HG03432 (cell line): Measurements from ENCODE around the gene OST4.
A peak's percentile ranks its signal among the peaks of the same experiment; 100 is the strongest.
"Not testable (repeated sequence)": the region's sequence is repeated elsewhere in the genome, so short reads cannot be mapped to it uniquely, and the experiment has no call there.

ENCODE experiments used
- ATAC-seq: cut with Tn5 transposase; IDR thresholded peaks from one replicate; pipeline ENCODE4 v1.9.1; 2021; ENCODE audit warnings: mild to moderate bottlenecking, moderate library complexity; ENCODE audit not compliant: unreplicated experiment

OST4 gene

GRCh38 chr2:27080140-27080469 lies 8.7 kb upstream of the OST4 start:
- ATAC-seq, result no peak

DNA sequence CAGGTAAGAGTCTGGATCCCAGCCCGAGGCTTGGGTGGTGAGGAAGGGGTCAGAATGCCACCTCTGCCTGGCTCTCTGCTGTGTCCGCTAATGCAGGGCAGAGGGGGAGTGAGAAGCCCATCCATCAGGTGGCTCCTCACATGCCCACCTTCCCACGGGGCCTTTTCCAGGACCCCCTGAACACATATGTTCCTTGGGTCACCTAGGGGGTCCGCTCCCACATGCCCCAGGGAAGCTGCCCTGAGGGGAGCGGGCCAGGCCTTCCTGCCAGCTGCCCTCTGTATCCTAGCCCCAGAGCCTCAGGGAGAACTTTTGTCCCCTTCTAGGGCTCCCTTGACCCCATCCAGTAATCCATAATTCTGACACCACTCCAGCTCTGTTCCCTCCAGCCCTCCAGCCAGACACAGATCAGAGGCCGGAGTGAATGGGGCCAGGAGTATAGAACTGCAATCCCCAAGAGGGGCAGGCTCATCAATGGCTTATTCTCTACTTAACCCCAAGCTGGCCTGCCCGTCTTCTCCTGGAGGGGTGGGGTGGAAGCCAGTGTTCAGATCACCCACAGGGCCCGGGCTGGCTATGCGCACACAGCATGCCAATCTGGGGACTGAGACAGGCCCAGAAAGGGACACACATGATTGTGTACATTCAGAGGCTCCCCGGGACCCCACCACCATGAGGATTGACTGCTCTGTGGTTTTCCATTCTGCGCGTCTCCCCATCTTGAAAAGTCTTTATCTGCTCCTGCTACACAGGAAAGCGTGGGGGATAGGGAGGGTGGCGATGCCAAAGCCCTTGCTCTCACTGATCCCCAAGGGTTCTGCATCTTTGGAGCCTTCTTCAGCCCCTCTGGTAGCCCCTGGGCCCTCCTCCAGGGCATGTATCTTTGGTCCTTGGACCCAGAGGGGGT lies 8.0 kb upstream of the OST4 start:
- no peak for ATAC-seq

DNA sequence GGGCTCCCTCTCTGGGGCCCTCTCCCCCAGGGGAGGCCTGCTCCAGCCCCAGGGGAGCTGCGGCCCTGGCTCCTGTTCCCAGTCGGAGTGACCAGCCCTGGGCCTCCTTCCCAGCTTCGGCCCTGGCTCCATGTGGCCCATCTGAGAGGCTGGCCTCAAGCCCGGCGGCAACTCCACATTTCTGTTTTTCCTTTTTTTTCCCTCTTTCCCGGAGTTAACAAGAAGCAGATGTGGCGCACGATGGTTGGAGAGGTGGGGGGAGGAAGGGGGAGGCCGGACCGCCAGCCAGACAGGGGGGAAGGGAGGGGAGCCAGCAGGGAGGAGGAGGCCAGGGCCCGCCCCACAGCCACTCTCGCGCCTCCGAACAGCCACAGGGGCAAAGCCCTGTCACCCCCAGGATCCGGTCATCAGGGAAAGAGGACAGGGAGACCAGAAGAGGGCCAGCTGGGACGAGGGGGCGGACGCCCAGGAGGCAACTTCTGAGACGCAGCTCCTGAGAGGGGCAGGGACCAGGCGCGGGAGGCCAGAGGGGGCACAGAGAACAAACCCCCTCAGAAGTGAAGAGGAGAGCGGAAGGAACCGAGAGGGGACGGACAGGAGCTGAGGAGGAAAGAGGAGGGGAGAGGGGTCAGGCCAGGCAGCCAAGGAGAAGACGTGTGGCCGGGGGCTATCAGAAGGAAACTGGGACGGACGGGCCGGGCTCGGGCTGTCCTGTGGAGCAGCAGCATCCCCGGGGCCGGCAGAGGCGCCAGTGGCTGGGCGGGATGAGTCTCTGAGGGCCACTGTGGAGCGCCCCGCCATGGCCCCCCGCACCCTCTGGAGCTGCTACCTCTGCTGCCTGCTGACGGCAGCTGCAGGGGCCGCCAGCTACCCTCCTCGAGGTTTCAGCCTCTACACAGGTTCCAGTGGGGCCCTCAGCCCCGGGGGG lies 7.1 kb upstream of the OST4 start, which contains the start of gene EMILIN1:
EMILIN1 (plus strand) TSS at position 349 of the 928 bp plus-strand sequence; CDS start at position 800, 451 bp downstream.
- ATAC-seq, result no peak

DNA sequence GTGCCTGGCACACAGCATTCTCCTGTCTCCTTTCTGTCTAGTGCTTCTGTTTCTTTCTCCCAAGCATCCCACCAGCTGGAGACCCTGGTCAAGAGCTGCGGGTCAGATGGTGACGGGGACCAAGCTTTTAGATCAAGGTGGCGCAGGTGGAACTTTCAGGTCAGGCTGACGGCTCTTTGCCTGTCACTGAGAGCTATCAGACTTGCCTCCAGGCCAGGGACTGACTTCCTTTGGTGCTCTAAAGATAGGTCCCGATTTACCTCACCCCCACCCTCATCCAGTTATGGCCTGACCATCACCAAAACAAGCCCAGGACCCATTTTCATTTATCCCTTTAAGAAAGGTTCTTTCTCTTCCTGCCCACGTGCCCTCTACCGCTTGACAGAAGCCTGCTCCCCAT lies 5.8 kb upstream of the OST4 start:
- ATAC-seq, result no peak

GRCh38 chr2:27076323-27076722 lies 4.9 kb upstream of the OST4 start:
- ATAC-seq, result no peak

DNA sequence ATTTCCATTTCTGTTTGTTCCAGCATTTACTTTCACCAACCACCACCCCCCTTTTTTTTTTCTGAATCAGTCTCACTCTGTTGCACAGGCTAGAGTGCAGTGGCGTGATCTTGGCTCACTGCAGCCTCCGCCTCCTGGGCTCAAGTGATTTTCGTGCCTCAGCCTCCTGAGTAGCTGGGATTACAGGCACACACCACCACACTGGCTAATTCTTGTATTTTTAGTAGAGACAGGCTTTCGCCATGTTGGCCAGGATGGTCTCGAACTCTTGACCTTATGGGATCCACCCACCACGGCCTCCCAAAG lies 4.1 kb upstream of the OST4 start:
- ATAC-seq, result not testable (repeated sequence)

DNA sequence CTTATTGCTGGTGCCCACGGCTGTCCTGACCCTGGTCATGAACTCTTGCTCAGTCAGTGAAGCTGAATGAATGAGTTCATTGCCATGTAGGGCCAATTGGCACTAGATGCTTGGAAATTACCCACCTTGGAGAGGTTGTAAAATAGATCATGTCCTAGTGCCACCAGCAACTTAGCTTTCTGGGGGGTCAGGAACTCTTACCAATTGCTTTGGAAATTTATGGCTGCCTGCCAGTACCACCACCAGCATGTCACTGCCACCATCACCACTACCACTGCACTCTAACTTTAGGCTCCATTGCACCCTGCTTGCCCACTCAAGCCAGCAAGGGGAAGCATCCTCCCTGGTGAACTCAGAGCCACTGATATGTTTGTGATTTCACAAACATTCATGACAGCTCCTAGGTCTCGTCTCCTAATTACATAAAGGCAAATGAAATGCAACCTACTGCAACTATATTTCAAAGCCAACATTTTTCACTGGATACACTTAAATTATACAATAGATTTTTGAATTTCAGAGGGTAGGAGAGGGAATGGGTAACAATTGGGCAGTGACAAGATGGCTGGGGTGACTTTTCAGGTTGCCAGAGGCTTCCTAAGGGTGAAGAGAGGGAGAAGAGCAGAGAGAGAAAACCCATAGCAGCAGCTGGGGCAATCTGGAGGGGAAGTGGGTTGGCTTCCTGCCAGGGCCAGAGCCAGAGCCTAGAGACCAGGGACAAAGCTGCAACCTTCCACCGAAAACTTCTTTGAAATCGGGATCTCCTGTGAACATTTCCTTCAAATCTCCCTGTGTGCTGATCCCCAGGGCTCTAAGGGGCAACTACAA lies 3.5 kb upstream of the OST4 start:
- no peak for ATAC-seq

DNA sequence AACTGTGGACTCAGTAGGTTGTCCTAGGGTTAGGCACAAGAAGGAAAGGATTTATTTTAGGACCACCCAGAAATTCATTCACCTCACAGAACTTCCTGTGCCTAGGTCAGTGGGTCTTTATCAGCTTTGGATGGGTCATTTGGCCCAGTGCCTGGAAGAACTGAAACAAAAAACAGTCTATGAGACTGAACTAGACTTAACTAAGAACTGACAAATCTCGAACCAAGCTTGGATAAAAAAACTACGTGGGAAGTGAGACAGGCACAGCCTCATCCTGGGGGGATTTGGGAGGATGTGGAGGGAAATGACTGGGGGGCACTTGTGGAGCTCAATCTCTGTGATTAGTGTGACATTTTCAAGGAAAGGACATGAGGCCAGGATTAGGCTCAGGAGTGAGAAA lies 2.3 kb upstream of the OST4 start:
- no peak for ATAC-seq

- no peak for ATAC-seq
Observed at GRCh38 chr2:27072920-27073319, 1.5 kb upstream of the OST4 start.

- ATAC-seq, result peak; percentile 31
Observed at GRCh38 chr2:27071990-27072830, 756 bp upstream of the OST4 start.

DNA sequence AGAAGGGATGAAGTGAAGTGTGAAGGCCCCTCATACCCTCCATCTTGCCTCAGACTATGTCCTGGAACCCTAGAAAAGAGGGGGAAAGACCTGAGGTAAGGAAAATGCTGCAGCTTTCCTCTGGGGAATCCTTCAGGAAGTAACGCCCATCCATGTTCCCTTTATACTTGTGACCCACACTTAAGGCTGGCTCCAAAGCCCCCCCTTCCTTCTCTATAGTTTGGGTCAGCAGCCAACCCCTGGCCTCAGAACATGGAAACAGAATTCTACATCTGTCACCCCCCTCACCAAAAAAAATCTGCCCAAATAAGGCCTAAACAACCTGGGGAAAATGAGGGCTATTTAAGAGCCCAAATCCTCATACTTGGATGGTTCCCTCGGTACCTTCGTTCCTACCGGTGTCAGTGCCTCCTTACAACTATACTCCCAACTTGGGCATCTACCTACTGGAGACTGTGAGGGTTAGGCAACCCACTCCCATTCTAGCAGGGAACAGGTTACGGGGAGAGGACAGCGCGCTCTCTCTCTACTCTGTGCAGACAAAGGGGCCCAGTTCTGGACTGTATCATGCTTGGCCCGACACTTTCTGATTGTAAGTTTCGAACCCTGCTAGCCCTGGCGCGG lies 689 bp downstream of the OST4 start:
- peak; percentile 11 for ATAC-seq

- ATAC-seq, result no peak
Observed at GRCh38 chr2:27069961-27070618, 1.4 kb downstream of the OST4 start.

- no peak for ATAC-seq
Observed at GRCh38 chr2:27069436-27069835, 2.0 kb downstream of the OST4 start.

GRCh38 chr2:27067385-27067784 lies 4.1 kb downstream of the OST4 start:
- ATAC-seq, result no peak

DNA sequence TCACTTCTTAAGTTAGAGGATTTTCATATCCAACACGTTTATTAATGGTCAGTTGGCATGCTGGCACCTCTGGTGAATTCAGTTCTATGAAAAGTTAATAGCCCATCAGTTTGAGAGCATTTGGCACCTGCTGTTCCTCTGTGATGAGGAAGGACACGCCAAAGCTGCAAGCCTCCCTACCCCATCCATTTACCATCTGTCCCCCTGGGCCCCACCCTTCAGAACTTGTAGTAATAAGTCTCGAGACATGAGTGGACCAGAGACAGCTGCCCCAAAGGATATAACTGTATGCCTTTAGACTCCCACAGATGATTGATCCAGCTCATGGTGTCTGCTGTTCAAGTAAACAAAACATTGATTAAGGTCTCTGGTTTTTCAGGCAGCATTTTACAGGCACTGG lies 6.3 kb downstream of the OST4 start:
- ATAC-seq, result no peak

DNA sequence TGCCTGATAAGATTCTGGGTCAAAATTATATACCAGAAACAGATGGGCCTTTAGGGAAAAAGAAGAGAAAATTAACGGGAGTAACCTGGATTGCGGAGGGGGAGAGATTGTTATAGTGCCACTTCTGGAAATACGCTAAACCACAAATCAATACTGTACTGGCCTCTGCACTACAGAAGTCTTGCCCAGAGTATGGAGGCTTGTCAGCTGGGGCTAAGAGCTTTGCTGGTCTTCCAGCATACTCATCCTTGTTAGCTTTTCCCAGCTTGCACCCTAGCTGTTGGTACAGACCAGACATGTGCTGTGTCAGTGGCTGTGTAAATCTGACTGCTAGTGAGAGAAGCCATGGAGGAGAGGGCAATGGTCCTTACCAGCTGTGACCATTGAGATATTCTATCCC lies 11.1 kb downstream of the OST4 start:
- no peak for ATAC-seq

GRCh38 chr2:27059141-27059820 lies 12.2 kb downstream of the OST4 start:
- ATAC-seq, result no peak

GRCh38 chr2:27058210-27058609 lies 13.2 kb downstream of the OST4 start:
- no peak for ATAC-seq

- no peak for ATAC-seq
Observed at GRCh38 chr2:27057184-27057583, 14.3 kb downstream of the OST4 start.
